ENCODE results near the gene PLCXD3.
"Not testable (repeated sequence)": the region's sequence is repeated elsewhere in the genome, so short reads cannot be mapped to it uniquely, and the experiment has no call there.

Gene PLCXD3

GRCh38 chr5:41349846-41350245 lies 160.6 kb downstream of the PLCXD3 start:
- no peak for DNase-seq (ENCODE audit: low spot score)

GRCh38 chr5:41347569-41347968 lies 162.8 kb downstream of the PLCXD3 start:
- DNase-seq (ENCODE audit: low spot score), result no peak

GRCh38 chr5:41346609-41347008 lies 163.8 kb downstream of the PLCXD3 start:
- DNase-seq (ENCODE audit: low spot score), result no peak

GRCh38 chr5:41345295-41345694 lies 165.1 kb downstream of the PLCXD3 start:
- no peak for DNase-seq (ENCODE audit: low spot score)

GRCh38 chr5:41339339-41339738 lies 171.1 kb downstream of the PLCXD3 start:
- no peak for DNase-seq (ENCODE audit: low spot score)

GRCh38 chr5:41338136-41338675 lies 172.2 kb downstream of the PLCXD3 start:
- DNase-seq (ENCODE audit: low spot score), result no peak

GRCh38 chr5:41337724-41338123 lies 172.7 kb downstream of the PLCXD3 start:
- no peak for DNase-seq (ENCODE audit: low spot score)

GRCh38 chr5:41337216-41337615 lies 173.2 kb downstream of the PLCXD3 start:
- no peak for DNase-seq (ENCODE audit: low spot score)

- no peak for DNase-seq (ENCODE audit: low spot score)
Observed at GRCh38 chr5:41336471-41336870, 173.9 kb downstream of the PLCXD3 start.

GRCh38 chr5:41335596-41336181 lies 174.7 kb downstream of the PLCXD3 start:
- no peak for DNase-seq (ENCODE audit: low spot score)

GRCh38 chr5:41334758-41335157 lies 175.6 kb downstream of the PLCXD3 start:
- DNase-seq (ENCODE audit: low spot score), result no peak

GRCh38 chr5:41334221-41334620 lies 176.2 kb downstream of the PLCXD3 start:
- no peak for DNase-seq (ENCODE audit: low spot score)

GRCh38 chr5:41325074-41325473 lies 185.3 kb downstream of the PLCXD3 start:
- DNase-seq (ENCODE audit: low spot score), result no peak

GRCh38 chr5:41322826-41323225 lies 187.6 kb downstream of the PLCXD3 start:
- not testable (repeated sequence) for DNase-seq (ENCODE audit: low spot score)

GRCh38 chr5:41312478-41313060 lies 197.8 kb downstream of the PLCXD3 start:
- no peak for DNase-seq (ENCODE audit: low spot score)

- no peak for DNase-seq (ENCODE audit: low spot score)
Observed at GRCh38 chr5:41312066-41312465, 198.3 kb downstream of the PLCXD3 start.

GRCh38 chr5:41309275-41309674 lies 201.1 kb downstream of the PLCXD3 start:
- DNase-seq (ENCODE audit: low spot score), result no peak

- no peak for DNase-seq (ENCODE audit: low spot score)
Observed at GRCh38 chr5:41306005-41306404, 204.4 kb downstream of the PLCXD3 start.

- DNase-seq (ENCODE audit: low spot score), result no peak
Observed at GRCh38 chr5:41305056-41305455, 205.3 kb downstream of the PLCXD3 start.

GRCh38 chr5:41296066-41296465 lies 214.3 kb downstream of the PLCXD3 start:
- no peak for DNase-seq (ENCODE audit: low spot score)

- no peak for DNase-seq (ENCODE audit: low spot score)
Observed at GRCh38 chr5:41291323-41291722, 219.1 kb downstream of the PLCXD3 start.

- no peak for DNase-seq (ENCODE audit: low spot score)
Observed at GRCh38 chr5:41290810-41291209, 219.6 kb downstream of the PLCXD3 start.

- no peak for DNase-seq (ENCODE audit: low spot score)
Observed at GRCh38 chr5:41289970-41290464, 220.4 kb downstream of the PLCXD3 start.

- no peak for DNase-seq (ENCODE audit: low spot score)
Observed at GRCh38 chr5:41286696-41287095, 223.7 kb downstream of the PLCXD3 start.
